ENCODE results near the gene IL25.
"Not testable (repeated sequence)": the region's sequence is repeated elsewhere in the genome, so short reads cannot be mapped to it uniquely, and the experiment has no call there.

The IL25 gene

GRCh38 chr14:23411563-23412525 is 39.2 kb downstream of the IL25 start:
- no peak for DNase-seq

DNA sequence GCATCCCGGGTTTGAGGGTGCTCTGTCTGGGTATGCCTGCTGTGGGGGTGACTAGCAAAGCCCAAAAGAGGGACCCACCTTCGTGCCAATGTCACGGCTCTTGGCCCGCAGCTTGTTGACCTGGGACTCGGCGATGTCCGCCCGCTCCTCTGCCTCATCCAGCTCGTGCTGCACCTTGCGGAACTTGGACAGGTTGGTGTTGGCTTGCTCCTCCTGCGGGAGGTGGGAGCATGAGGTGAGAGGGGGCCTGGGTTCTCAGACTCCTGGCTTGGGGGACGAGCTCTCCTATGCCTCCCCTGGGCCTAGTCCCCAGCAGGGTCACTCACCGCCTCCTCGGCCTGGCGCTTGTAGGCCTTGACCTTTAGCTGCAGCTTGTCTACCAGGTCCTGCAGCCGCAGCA is 41.1 kb downstream of the IL25 start:
- no peak for DNase-seq

DNA sequence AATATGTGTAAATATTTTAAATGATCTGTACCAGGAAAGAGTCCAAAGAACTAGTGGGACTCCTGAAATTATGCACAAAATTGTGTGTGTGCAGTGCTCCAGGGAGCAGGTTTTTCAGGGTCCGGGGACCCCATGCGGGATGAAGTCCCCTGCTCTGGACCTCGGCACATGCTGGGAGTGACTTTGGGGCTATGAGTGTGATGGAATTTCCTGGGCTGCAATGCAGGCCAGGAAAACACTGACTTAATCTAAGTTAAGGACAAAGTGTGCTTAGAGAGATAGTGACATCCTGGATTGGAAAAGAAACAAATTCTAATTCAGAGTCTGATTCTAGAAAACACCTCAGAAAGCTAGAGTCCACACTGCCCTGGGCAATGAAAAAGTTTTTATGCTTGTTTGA is 41.6 kb downstream of the IL25 start:
- DNase-seq: no peak

- DNase-seq: no peak
Observed at GRCh38 chr14:23414906-23415820, 42.6 kb downstream of the IL25 start.

DNA sequence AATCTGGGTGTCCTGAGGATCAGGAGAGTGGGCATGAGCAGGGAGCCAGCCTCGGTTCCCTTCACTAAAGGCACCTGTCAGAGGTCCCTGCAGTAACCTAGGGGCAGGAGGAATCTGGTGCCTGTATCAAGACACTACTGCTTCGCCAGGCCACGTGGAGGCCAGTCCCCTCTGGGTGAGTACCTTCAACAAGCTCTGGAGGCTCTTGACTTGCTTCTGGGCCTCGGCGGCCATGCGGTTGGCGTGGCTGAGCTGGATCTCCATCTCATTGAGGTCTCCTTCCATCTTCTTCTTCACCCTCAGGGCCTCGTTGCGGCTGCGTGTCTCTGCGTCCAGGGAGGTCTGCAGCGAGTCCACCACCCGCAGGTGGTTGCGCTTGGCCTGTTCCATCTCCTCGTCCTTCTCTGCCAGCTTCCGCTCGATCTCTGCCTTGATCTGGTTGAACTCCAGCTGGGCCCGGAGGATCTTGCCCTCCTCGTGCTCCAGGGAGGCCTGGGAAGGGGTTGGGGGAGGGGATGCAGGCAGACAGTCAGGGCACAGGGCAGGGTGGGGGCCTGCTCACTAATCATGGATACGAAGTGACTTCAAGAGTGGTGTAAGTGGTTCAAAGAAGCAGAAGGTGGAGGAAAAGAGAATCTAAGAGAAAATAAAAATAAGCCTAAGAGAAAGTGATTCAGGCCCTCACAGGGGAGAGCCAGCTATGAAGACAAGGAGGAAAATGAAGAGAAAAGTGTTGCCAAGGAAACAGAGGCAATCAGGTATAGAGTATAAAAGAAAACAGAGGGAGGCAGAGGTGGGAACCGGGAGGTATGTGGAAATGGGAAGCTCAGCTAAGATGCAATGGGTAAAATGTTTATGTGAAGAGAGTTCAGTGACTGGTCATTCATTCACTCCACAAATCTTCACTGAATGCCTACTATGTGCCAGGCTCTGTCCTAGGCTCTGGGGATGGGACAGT is 43.5 kb downstream of the IL25 start:
- no peak for DNase-seq

DNA sequence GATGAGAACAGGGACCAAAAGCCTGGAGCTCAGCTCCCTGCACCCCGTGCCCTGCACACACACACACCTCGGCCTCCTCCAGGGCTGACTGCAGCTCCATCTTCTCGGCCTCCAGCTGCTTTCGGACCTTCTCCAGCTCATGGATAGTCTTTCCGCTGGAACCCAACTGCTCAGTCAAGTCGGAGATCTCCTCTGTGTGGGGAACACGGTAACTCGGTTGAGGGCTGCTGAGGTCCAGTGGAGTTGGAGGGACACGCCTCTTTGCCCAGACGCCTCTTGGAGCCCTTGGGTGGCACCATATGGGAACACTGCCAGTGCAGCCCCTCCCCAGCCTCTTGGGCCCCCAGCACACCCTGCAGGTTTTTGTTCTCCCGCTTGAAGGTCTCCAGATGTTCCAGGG is 44.2 kb downstream of the IL25 start:
- DNase-seq: no peak

- not testable (repeated sequence) for DNase-seq
Observed at GRCh38 chr14:23417269-23417668, 44.7 kb downstream of the IL25 start.

DNA sequence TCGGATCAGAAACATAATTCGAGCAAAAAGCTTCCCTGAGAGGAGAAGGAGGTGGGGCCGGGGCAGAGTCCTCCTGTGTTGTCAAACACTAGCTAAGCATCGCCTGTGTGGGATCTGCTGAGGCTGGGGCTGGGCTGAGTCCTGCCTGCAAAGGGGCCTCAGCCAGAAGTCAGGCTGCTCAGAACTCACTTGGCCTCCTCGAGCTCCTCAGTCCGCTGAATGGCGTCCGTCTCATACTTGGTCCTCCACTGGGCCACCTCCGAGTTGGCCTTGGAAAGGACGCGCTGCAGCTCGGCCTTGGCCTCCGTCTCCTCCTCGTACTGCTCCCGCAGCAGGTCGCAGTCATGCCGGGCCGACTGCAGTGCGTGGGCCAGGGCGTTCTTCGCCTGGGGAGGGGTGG is 45.4 kb downstream of the IL25 start:
- no peak for DNase-seq

DNA sequence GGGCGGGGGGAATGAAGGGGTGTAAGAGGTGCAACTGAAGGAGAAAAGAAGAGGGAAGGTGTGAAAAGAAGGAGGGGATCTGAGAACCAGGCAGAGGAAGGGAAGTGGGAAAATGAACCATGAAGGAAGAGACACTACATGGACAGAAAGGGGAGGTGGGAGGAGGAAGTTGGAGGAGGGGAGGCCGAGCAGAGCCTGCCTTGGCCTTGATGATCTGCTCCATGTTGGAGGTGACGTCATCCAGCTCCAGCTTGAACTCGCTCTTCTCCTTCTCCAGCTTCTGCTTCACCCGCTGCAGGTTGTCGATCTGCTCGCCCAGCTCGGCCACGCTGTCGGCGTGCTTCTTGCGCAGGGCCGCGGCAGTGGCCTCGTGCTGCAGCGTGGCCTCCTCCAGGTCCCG is 47.0 kb downstream of the IL25 start:
- DNase-seq: not testable (repeated sequence)

- no peak for DNase-seq
Observed at GRCh38 chr14:23421594-23421993, 49.0 kb downstream of the IL25 start.

GRCh38 chr14:23423657-23424056 is 51.0 kb downstream of the IL25 start:
- no peak for DNase-seq

GRCh38 chr14:23425169-23425568 is 52.6 kb downstream of the IL25 start:
- DNase-seq: no peak

DNA sequence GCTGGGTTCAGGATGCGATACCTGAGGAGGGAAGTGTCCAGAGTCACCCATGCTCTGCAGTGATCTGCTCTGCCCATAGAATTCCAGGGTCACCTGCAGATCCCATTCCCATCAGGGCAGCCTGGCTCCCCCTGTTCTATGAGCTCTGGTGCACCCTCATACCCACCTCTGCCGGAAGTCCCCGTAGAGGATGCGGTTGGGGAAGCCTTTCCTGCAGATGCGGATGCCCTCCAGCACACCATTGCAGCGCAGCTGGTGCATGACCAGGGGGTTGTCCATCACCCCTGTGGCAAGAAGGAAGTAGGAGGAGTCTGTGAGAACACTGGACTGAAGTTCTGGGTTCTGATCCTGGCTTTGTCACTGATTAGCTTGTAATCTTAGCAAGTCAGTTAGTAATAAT is 53.2 kb downstream of the IL25 start:
- DNase-seq: not testable (repeated sequence)

Measured in NCI-H187 (cell line).